ENCODE measurements around the gene CHRNE. TPM values are rescaled to one million over a fixed set of nuclear protein-coding genes. Genes with fewer than 3 reads are reported as not detected.
A peak's percentile ranks its signal among the peaks of the same experiment; 100 is the strongest.

CHRNE gene
- total and polyA plus RNA-seq, 2 of the 13 experiments (the other 11 are each of a cell fraction or from before 2014, with no cell fraction given) = 0.53 to 0.59 TPM

DNA sequence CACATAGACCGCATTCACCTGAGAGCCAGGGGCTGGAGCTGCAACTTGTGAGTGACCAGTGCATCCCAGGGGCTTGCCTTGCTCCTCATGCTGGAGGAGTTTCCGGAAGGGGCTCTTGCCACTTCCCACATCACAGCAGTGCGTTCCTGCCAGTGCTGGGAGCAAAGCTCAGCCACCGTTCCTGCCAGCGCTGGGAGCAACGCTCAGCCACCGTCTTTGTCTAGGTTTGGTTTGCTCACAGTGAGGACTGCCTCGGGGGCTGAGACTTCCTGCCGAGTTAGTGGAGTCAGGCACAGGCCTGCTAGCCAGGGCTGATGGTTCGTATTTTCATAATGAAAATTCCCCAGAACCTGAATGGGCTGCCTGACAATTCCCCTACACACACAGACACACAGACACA, 5.4 kb upstream of the CHRNE start:
- DNase-seq (ENCODE audit: low spot score) (peak; percentile 77), FAIRE-seq (no peak), ATAC-seq (peak; percentile 85)
- intact Hi-C loops (cut with micrococcal nuclease; ENCODE audit: unreplicated experiment) = loop anchor here (5.0 to 10.0 kb wide), 3 partner anchors 44 to 156 kb away; partner anchors contain the start of genes ENO3 and SPAG7
- BruUV-seq (replicated peaks) = no TSS peak
- H3K4me3 ChIP-seq (replicated peaks in 1 of 3; ENCODE audit: insufficient read depth in 1 of 3, low read depth in 2 of 3, low read length in 3 of 3) = peak overlapping the region; percentile 44 to 71 (median 45)
- H3K27me3 ChIP-seq (ENCODE audit: control insufficient read depth in 1 of 2, insufficient read depth in 2 of 2, low read length in 2 of 2) = no peaks in the 10 kb centered on the region
- H3K36me3 ChIP-seq (replicated peaks in 1 of 2; ENCODE audit: control insufficient read depth in 1 of 2, insufficient read depth in 2 of 2, low read length in 2 of 2) = no peaks in the 10 kb centered on the region
- peaks cover 71% of the 10 kb centered on the region for H3K4me1 ChIP-seq (ENCODE audit: insufficient read depth, low read length)
- peak overlapping the region; percentile 69 for H3K9ac ChIP-seq (ENCODE audit: insufficient read depth, low read depth, low read length)
- ChIA-PET CTCF (ENCODE audit: low intra/inter-chr PET ratio, low total read pairs) (interaction anchor here (0.6 to 1.7 kb wide), 2 partner anchors 26 to 33 kb away, joined by 3 to 10 read pairs; no protein-coding TSS in a partner anchor), POLR2A (interaction anchor here (0.9 to 2.9 kb wide), 15 partner anchors 12 to 200 kb away, joined by 3 to 103 read pairs (median 8); partner anchors contain the start of genes ENO3, GLTPD2, INCA1 and KIF1C)
- H3K4me2 ChIP-seq (ENCODE audit: low read depth, low read length) = peak overlapping the region; percentile 100
- no peaks in the 10 kb centered on the region for H4K20me1 ChIP-seq (ENCODE audit: insufficient read depth, low read length)
- peak overlapping the region; percentile 31 for H2AFZ ChIP-seq (ENCODE audit: low read length)
- in situ Hi-C loops (cut with HindIII; ENCODE audit: extremely low pct_ligation_motif_present, low pct_unique_long_range_greater_than_20kb) = loop anchor here (10.0 kb wide), 1 partner anchor 146 kb away; no protein-coding TSS in a partner anchor
- 0% methylated on average over 1 of the region's 10 CpGs for WGBS (ENCODE audit: low lambda C conversion rate)
- H3K79me2 ChIP-seq (ENCODE audit: insufficient read depth, low read length) = no peaks in the 10 kb centered on the region
- H3K27ac ChIP-seq (ENCODE audit: extremely low read length, insufficient read depth, low read length) = peak overlapping the region; percentile 43
- no peaks in the 10 kb centered on the region for H3K9me3 ChIP-seq (ENCODE audit: low read length)
- TF ChIP-seq ZNF782 (CRISPR knock-in tag; IDR thresholded peaks at IDR 0.05; ENCODE audit: borderline replicate concordance) (no peak), GFI1 (CRISPR knock-in tag; IDR thresholded peaks at IDR 0.05; ENCODE audit: borderline replicate concordance) (peak; percentile 49; the same call in 1 of the 2 replicates), YEATS2 (CRISPR knock-in tag; IDR thresholded peaks at IDR 0.05; ENCODE audit: borderline replicate concordance) (peak; percentile 71; the same call in 1 of the 2 replicates), ZNF484 (CRISPR knock-in tag; IDR thresholded peaks at IDR 0.05; ENCODE audit: borderline replicate concordance, low read depth) (no peak), ZNF17 (CRISPR knock-in tag; IDR thresholded peaks at IDR 0.05) (no peak), PCBP2 (optimal IDR thresholded peaks at IDR 0.05; ENCODE audit: low read depth, low read length, poor library complexity, severe bottlenecking) (no peak), PLRG1 (conservative IDR thresholded peaks at IDR 0.05) (no peak), HNF4G (IDR thresholded peaks at IDR 0.05; ENCODE audit: borderline replicate concordance, low read depth, low read length) (no peak; the same call in 1 of the 2 replicates), HNF4G (CRISPR knock-in tag; IDR thresholded peaks at IDR 0.05; ENCODE audit: borderline replicate concordance, low read depth) (peak; percentile 20; the same call in 1 of the 2 replicates), MXD4 (CRISPR knock-in tag; IDR thresholded peaks at IDR 0.05) (no peak), GPN1 (CRISPR knock-in tag; IDR thresholded peaks at IDR 0.05; ENCODE audit: borderline replicate concordance) (no peak), ZNF253 (CRISPR knock-in tag; IDR thresholded peaks at IDR 0.05; ENCODE audit: borderline replicate concordance) (no peak), MTF2 (CRISPR knock-in tag; IDR thresholded peaks at IDR 0.05; ENCODE audit: borderline replicate concordance) (no peak), SSRP1 (CRISPR knock-in tag; IDR thresholded peaks at IDR 0.05) (0 out of 2 replicates have a peak, but pooled peaks have one; percentile 47), SNAPC2 (CRISPR knock-in tag; IDR thresholded peaks at IDR 0.05) (no peak), ZNF589 (CRISPR knock-in tag; conservative IDR thresholded peaks at IDR 0.05) (no peak), MLLT10 (CRISPR knock-in tag; IDR thresholded peaks at IDR 0.05) (no peak), ZNF234 (CRISPR knock-in tag; conservative IDR thresholded peaks at IDR 0.05) (no peak), NFYC (CRISPR knock-in tag; IDR thresholded peaks at IDR 0.05) (no peak)
- TF ChIP-seq, protein P1, sequence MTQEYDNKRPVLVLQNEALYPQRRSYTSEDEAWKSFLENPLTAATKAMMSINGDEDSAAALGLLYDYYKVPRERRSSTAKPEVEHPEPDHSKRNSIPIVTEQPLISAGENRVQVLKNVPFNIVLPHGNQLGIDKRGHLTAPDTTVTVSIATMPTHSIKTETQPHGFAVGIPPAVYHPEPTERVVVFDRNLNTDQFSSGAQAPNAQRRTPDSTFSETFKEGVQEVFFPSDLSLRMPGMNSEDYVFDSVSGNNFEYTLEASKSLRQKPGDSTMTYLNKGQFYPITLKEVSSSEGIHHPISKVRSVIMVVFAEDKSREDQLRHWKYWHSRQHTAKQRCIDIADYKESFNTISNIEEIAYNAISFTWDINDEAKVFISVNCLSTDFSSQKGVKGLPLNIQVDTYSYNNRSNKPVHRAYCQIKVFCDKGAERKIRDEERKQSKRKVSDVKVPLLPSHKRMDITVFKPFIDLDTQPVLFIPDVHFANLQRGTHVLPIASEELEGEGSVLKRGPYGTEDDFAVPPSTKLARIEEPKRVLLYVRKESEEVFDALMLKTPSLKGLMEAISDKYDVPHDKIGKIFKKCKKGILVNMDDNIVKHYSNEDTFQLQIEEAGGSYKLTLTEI (CRISPR knock-in tag; conservative IDR thresholded peaks at IDR 0.05) = no peak
- TF ChIP-seq, protein P2, sequence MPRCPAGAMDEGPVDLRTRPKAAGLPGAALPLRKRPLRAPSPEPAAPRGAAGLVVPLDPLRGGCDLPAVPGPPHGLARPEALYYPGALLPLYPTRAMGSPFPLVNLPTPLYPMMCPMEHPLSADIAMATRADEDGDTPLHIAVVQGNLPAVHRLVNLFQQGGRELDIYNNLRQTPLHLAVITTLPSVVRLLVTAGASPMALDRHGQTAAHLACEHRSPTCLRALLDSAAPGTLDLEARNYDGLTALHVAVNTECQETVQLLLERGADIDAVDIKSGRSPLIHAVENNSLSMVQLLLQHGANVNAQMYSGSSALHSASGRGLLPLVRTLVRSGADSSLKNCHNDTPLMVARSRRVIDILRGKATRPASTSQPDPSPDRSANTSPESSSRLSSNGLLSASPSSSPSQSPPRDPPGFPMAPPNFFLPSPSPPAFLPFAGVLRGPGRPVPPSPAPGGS (CRISPR knock-in tag; IDR thresholded peaks at IDR 0.05) = no peak
- TF ChIP-seq, protein P3, sequence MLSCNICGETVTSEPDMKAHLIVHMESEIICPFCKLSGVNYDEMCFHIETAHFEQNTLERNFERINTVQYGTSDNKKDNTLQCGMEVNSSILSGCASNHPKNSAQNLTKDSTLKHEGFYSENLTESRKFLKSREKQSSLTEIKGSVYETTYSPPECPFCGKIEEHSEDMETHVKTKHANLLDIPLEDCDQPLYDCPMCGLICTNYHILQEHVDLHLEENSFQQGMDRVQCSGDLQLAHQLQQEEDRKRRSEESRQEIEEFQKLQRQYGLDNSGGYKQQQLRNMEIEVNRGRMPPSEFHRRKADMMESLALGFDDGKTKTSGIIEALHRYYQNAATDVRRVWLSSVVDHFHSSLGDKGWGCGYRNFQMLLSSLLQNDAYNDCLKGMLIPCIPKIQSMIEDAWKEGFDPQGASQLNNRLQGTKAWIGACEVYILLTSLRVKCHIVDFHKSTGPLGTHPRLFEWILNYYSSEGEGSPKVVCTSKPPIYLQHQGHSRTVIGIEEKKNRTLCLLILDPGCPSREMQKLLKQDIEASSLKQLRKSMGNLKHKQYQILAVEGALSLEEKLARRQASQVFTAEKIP (CRISPR knock-in tag; IDR thresholded peaks at IDR 0.05; ENCODE audit: borderline replicate concordance) = no peak
